ENCODE results near the gene CYLD. TPM values are rescaled to one million over a fixed set of nuclear protein-coding genes. Genes with fewer than 3 reads are reported as not detected.

Gene CYLD
- polyA plus RNA-seq, 6 donors from 2014 or later, result 65.4 to 89.0 (median 75.8) TPM

DNA sequence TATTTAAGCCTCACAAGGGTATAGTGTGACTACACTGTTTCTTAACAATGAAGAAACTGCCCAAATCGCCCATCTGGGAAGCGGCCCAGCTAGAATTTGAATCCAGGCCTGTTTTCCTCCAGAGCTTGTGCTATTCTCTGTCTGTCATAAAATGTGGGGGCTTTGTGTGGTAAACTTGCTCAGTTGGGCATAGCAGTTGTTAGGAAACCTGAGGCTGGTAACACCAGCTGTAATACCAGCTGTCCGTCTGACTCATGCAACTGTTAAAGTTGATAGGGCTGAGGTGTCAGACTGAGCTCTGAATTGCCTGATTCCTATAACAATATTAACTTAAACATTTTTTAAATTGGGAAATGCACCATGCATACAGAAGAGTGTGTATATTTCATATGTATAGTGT is 39.2 kb upstream of the CYLD start:
- peaks cover 14 to 27% of the 10 kb centered on the region in 2 donors for H3K36me3 Mint-ChIP-seq
- DNase-seq (no peak), ATAC-seq (ENCODE audit: low read depth in 2 of 2) (no peak)
- H3K4me3 Mint-ChIP-seq, result no peak overlapping the region
- peak overlapping the region in 1 of 6 donors; percentile 71 for H3K27ac Mint-ChIP-seq
- H3K4me1 Mint-ChIP-seq, result peaks cover 9 to 21% (median 11%) of the 10 kb centered on the region in 3 donors
- H3K27me3 Mint-ChIP-seq, result no peaks in the 10 kb centered on the region
- H3K9me3 Mint-ChIP-seq, result peaks cover 11 to 34% (median 24%) of the 10 kb centered on the region in 7 donors

DNA sequence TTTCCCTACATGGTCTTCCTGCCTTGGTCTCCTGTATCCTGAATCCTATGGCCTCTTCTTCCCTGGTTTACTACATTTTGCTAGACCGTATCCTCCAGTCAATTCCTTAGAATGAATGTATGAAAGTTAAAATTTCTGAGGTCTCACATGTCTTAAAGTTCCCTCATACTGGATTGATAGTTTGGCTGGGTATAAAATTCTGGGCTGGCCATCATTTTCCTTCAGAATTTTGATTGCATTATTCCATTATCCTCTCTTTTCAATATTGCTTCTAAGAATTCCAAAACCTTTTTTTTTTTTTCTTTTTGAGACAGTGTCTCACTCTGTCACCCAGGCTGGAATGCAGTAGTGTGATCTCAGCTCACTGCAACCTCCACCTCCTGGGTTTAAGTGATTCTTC is 37.6 kb upstream of the CYLD start:
- H3K27me3 Mint-ChIP-seq, result no peaks in the 10 kb centered on the region

DNA sequence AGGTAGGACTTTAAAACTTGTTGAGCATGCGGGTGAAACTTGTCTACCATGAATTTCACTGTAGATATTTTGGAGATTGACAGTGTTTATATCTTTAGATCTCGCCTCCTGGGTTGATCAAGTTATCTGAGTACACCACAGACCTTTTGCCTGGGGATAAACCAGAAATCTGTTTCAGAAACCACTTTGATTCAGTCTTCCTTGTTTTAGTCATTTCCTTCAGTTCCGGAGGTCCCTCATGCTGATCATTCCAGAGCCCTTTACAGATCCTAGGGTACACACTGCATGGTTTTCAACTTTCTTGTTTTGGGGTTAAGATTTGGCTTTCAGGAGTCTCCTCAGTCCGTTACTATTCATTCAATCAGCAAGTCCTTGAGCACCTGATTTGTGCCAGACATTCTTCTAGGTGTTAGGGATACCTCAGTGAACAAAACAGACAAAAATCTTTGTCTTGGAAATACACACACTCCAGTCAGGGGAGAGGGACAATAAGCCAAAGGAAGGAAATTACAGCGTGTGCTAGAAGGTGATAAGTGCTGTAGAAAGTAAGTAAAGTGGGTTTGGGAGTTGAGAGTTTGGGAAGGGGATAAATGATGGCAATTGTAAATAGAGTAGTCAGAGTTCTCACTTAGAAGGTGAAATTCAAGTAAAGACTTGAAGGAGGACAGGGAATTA is 36.3 kb upstream of the CYLD start:
- ATAC-seq (ENCODE audit: low read depth in 2 of 2) (no peak), DNase-seq (no peak)
- peaks cover 14 to 27% of the 10 kb centered on the region in 2 donors for H3K36me3 Mint-ChIP-seq
- H3K4me3 Mint-ChIP-seq, result no peak overlapping the region
- peak overlapping the region in 1 of 6 donors; percentile 14 for H3K27ac Mint-ChIP-seq
- peaks cover 11 to 34% (median 24%) of the 10 kb centered on the region in 7 donors for H3K9me3 Mint-ChIP-seq
- peaks cover 16 to 23% (median 17%) of the 10 kb centered on the region in 3 donors for H3K4me1 Mint-ChIP-seq
- H3K27me3 Mint-ChIP-seq, result no peaks in the 10 kb centered on the region

More for the DNA sequence above, 37.6 kb upstream of the CYLD start:
- H3K9me3 Mint-ChIP-seq, result peaks cover 11 to 34% (median 24%) of the 10 kb centered on the region in 7 donors
- ATAC-seq (ENCODE audit: low read depth in 2 of 2), result no peak
- no peak overlapping the region for H3K4me3 Mint-ChIP-seq
- peaks cover 5 to 16% (median 10%) of the 10 kb centered on the region in 3 donors for H3K4me1 Mint-ChIP-seq
- no peak for DNase-seq
- peak overlapping the region in 1 of 6 donors; percentile 32 for H3K27ac Mint-ChIP-seq
- peaks cover 14 to 27% of the 10 kb centered on the region in 2 donors for H3K36me3 Mint-ChIP-seq

DNA sequence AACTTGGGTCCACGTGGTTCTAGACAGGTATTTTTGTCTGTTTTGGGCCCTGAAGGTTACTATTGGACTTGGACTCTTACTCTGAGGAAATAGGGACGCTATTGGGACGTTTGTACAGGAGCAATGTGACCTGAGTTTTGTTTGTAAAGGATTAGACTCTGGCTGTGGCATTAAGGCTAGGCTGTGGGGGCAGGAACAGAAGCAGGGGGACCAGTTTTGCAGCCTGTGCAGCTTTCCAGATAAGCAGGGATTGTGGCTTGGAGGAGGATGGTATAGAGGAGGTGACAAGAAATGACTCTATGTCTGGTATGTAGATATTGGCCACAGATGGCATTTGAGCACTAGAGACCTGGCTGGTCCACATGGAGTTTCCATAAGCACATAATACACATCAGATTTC is 35.6 kb upstream of the CYLD start:
- Mint-ChIP-seq H3K27ac (peak overlapping the region in 2 of 6 donors; percentile 45 to 49), H3K27me3 (no peaks in the 10 kb centered on the region), H3K4me3 (no peak overlapping the region), H3K36me3 (peaks cover 14 to 27% of the 10 kb centered on the region in 2 donors), H3K9me3 (peaks cover 11 to 34% (median 24%) of the 10 kb centered on the region in 7 donors), H3K4me1 (peaks cover 16 to 27% (median 23%) of the 10 kb centered on the region in 3 donors)
- ATAC-seq (ENCODE audit: low read depth in 2 of 2), result no peak
- no peak for DNase-seq

DNA sequence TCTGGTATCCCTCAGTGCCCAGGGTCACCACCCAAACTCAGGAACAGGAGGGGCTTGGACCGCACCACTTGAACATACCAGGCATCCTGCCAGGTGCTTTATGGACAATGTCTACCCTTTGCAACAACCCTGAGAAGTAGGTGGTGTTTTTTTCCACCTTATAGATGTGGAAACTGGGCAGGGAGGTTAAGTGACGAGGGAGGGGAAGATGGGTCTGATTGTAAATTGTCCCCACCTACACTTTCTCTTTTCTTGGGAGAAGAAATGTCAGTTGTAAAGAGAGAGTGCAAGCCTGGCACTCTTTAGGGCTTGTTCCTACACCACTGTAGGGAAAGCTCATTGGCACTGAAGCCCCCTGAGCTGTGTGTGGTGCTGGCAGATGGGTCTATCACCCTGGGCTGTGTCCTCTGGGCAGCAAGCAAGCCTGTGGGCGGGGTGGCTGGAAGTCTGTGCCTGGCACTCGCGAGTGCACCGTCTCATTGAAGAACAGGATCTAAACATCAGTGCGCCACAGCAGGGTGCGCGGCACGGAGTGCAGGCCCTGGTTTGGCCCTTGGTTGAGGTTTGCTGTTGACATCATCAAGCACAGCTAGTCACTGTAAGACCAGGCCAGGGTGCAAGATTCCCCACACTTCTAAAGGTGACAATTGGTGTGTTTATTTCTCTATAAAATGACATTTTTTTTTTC is 33.4 kb upstream of the CYLD start:
- DNase-seq (no peak), ATAC-seq (ENCODE audit: low read depth in 2 of 2) (no peak)
- Mint-ChIP-seq H3K27ac (no peak overlapping the region), H3K27me3 (no peaks in the 10 kb centered on the region), H3K9me3 (peaks cover 11 to 30% (median 21%) of the 10 kb centered on the region in 7 donors), H3K4me1 (peaks cover 16 to 27% (median 23%) of the 10 kb centered on the region in 3 donors), H3K4me3 (no peak overlapping the region), H3K36me3 (peaks cover 14 to 27% of the 10 kb centered on the region in 2 donors)

DNA sequence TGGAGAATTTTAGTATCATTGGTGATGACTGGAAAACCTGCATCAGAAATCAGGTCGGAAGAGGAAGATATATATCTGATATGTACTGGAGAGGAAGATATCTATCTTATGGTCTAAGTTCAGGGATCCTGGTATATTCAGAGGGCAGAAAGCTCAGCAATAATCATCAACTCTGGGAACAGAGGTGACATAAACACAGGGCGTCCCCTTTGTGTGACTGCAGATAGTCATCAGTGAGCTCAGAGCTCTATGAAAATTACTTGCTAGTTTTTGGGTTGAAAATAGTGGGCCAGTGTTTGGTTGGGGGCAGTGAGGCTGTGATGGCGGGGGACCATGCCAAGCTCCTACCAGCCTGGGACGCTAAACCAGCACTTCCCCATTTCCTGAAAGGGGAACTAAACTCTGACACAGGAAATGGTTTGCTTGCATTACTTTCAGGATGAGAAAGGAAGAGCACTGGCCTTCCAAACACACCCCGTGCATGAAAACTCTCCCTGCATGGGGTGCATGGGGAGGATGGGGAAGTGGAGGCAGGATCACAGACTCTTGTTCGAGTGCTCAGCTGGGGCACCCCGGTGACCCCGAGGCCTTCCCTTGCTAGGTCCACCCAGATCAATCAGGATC is 32.7 kb upstream of the CYLD start:
- peak; percentile 26 for DNase-seq
- peaks cover 10 to 24% (median 15%) of the 10 kb centered on the region in 7 donors for H3K9me3 Mint-ChIP-seq
- no peaks in the 10 kb centered on the region for H3K27me3 Mint-ChIP-seq
- peaks cover 16 to 27% (median 23%) of the 10 kb centered on the region in 3 donors for H3K4me1 Mint-ChIP-seq
- peaks cover 8 to 23% of the 10 kb centered on the region in 2 donors for H3K36me3 Mint-ChIP-seq
- peak overlapping the region in 3 of 8 donors; percentile 3 to 37 (median 26) for H3K4me3 Mint-ChIP-seq
- peak; percentile 63 to 87 for ATAC-seq (ENCODE audit: low read depth in 2 of 2)
- H3K27ac Mint-ChIP-seq, result peak overlapping the region in 2 of 6 donors; percentile 60 to 75

DNA sequence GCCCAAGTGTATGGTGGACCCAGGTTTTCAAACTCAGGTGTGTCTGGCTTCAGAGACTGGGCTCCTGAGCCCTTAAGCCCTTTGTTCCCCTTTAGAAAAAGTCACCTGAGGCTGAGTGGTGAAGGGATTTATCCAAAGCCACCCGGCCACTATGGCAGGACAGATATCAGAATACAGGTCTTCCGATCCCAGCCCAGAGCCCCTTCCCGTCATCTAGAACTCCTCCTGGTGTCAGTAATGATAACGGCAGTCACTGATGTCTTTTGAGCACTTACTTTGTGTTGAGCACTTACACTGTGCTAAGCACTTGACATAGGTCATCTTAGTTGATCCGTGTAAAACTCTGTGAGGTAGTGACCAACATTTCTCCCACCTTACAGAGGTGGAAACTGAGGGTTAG is 31.9 kb upstream of the CYLD start:
- no peak overlapping the region for H3K27ac Mint-ChIP-seq
- H3K4me3 Mint-ChIP-seq, result peak overlapping the region in 2 of 8 donors; percentile 49 to 75
- no peak for ATAC-seq (ENCODE audit: low read depth in 2 of 2)
- H3K27me3 Mint-ChIP-seq, result no peaks in the 10 kb centered on the region
- DNase-seq, result no peak
- peaks cover 7 to 16% (median 8%) of the 10 kb centered on the region in 7 donors for H3K9me3 Mint-ChIP-seq
- peaks cover 3 to 15% of the 10 kb centered on the region in 2 donors for H3K36me3 Mint-ChIP-seq
- H3K4me1 Mint-ChIP-seq, result peaks cover 16 to 27% (median 23%) of the 10 kb centered on the region in 3 donors

DNA sequence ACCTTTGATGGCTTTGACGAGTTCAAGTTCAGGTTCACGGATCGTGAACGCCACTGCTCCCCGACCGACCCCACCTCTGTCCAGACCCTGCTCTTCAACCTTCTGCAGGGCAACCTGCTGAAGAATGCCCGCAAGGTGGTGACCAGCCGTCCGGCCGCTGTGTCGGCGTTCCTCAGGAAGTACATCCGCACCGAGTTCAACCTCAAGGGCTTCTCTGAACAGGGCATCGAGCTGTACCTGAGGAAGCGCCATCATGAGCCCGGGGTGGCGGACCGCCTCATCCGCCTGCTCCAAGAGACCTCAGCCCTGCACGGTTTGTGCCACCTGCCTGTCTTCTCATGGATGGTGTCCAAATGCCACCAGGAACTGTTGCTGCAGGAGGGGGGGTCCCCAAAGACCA is 30.8 kb upstream of the CYLD start:
- ATAC-seq (ENCODE audit: low read depth in 2 of 2) (no peak), DNase-seq (no peak)
- Mint-ChIP-seq H3K27me3 (no peaks in the 10 kb centered on the region), H3K4me3 (no peak overlapping the region), H3K9me3 (peaks cover 0 to 5% (median 0%) of the 10 kb centered on the region in 7 donors), H3K27ac (no peak overlapping the region), H3K36me3 (peaks cover 0 to 4% of the 10 kb centered on the region in 2 donors), H3K4me1 (peaks cover 16 to 27% (median 23%) of the 10 kb centered on the region in 3 donors)

DNA sequence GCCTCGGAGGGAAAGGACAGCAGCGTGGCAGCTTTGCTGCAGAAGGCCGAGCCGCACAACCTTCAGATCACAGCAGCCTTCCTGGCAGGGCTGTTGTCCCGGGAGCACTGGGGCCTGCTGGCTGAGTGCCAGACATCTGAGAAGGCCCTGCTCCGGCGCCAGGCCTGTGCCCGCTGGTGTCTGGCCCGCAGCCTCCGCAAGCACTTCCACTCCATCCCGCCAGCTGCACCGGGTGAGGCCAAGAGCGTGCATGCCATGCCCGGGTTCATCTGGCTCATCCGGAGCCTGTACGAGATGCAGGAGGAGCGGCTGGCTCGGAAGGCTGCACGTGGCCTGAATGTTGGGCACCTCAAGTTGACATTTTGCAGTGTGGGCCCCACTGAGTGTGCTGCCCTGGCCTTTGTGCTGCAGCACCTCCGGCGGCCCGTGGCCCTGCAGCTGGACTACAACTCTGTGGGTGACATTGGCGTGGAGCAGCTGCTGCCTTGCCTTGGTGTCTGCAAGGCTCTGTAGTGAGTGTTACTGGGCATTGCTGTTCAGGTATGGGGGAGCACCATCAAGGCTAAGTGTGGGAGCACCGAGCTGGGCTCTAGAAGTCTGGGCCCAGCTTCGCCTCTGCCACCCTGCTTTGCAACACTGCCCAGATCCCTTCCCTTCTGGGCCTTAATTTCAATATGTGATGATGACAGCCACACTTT is 29.9 kb upstream of the CYLD start:
- no peaks in the 10 kb centered on the region for H3K36me3 Mint-ChIP-seq
- H3K4me3 Mint-ChIP-seq, result peak overlapping the region in 1 of 8 donors; percentile 16
- no peaks in the 10 kb centered on the region for H3K9me3 Mint-ChIP-seq
- no peaks in the 10 kb centered on the region for H3K27me3 Mint-ChIP-seq
- no peak overlapping the region for H3K27ac Mint-ChIP-seq
- DNase-seq (no peak), ATAC-seq (ENCODE audit: low read depth in 2 of 2) (no peak)
- H3K4me1 Mint-ChIP-seq, result peaks cover 16 to 27% (median 23%) of the 10 kb centered on the region in 3 donors

DNA sequence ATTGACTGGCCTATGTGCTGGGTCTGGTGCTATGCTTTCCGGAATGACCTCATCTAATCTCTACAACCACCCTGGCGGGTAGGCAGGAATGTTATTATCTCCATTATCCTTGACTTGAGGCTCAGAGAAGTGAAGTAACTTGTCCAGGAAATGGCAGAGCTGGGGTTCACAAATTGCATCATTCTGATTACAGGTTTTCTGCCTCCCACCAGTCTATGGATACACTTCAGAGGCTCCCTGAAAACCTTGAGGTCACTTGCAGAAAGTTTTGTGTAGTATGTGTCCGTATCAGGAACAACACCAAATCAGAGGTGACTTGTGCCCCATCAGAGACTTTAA is 29.4 kb upstream of the CYLD start:
- Mint-ChIP-seq H3K27ac (no peak overlapping the region), H3K9me3 (no peaks in the 10 kb centered on the region), H3K27me3 (no peaks in the 10 kb centered on the region), H3K4me1 (peaks cover 16 to 27% (median 23%) of the 10 kb centered on the region in 3 donors), H3K36me3 (no peaks in the 10 kb centered on the region), H3K4me3 (no peak overlapping the region)
- DNase-seq (no peak), ATAC-seq (ENCODE audit: low read depth in 2 of 2) (no peak)

DNA sequence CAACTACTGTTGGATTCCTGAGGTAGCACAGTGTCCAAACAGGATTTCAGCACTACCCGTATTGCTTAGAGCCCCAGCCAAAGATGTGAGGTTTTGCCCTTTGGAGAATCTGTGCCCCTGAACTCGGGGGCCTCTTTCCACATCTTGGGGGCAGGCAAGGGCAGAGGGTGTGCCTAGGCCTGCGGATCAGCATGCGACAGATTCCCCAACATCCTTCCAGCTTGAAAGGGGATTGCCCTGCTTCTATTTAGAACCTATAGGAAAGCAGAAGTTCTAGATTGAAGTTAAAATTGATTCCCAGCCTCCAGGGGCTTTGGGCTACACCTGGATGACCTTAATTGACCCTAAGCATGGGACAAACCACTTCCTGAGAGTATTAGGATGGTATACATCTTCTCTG is 28.9 kb upstream of the CYLD start:
- H3K36me3 Mint-ChIP-seq, result no peaks in the 10 kb centered on the region
- peaks cover 16 to 27% (median 23%) of the 10 kb centered on the region in 3 donors for H3K4me1 Mint-ChIP-seq
- no peak overlapping the region for H3K4me3 Mint-ChIP-seq
- no peak overlapping the region for H3K27ac Mint-ChIP-seq
- DNase-seq, result no peak
- ATAC-seq (ENCODE audit: low read depth in 2 of 2), result no peak
- no peaks in the 10 kb centered on the region for H3K27me3 Mint-ChIP-seq
- no peaks in the 10 kb centered on the region for H3K9me3 Mint-ChIP-seq

DNA sequence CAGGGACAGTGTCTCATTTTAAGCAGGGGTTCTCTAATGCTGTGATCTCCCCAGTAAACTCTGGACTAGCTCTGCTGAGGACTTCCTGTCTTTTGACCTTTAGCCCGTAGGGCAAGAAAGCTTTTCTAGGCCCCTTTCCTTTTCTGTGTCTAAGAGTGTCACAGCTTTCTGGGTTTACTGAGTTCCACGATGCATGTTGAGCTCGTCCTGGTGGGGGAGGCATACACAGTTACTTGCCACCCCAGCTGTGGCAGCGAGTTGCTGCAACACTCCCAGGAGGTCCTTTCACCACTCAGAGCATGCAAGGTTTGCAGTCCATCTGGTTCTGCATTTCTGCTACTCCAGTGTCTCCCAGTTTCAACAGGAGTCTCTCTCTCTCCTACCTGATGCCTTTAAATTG is 24.8 kb upstream of the CYLD start:
- Mint-ChIP-seq H3K27me3 (no peaks in the 10 kb centered on the region), H3K36me3 (no peaks in the 10 kb centered on the region), H3K4me1 (peaks cover 0 to 5% (median 0%) of the 10 kb centered on the region in 3 donors), H3K27ac (peak overlapping the region in 2 of 6 donors; percentile 4 to 15), H3K4me3 (no peak overlapping the region), H3K9me3 (peaks cover 0 to 2% (median 0%) of the 10 kb centered on the region in 7 donors)
- no peak for ATAC-seq (ENCODE audit: low read depth in 2 of 2)
- DNase-seq, result no peak

DNA sequence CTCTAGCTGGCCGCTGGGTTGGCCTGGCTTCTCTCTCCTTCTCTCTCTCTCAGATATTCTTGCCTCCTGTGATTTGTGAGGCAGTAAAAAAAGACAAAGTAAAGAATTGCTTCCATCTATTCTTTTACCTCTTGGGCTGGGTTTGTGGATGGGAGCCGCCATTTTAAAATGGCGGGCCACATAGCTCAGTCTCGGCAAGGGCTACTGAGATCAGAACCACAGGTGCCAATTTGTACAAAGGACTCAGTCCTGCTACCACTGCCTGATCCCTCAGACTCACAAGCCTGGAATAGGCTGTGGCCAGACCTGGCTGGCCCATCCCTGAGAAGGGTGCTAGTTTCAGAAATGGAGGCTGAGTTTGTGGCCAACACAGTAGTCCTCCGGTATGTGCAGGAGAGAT is 24.4 kb upstream of the CYLD start:
- ATAC-seq (ENCODE audit: low read depth in 2 of 2) (no peak), DNase-seq (no peak)
- H3K36me3 Mint-ChIP-seq, result peaks cover 0 to 4% of the 10 kb centered on the region in 2 donors
- no peaks in the 10 kb centered on the region for H3K27me3 Mint-ChIP-seq
- no peak overlapping the region for H3K4me3 Mint-ChIP-seq
- H3K27ac Mint-ChIP-seq, result peak overlapping the region in 1 of 6 donors; percentile 4
- H3K4me1 Mint-ChIP-seq, result peaks cover 0 to 5% (median 0%) of the 10 kb centered on the region in 3 donors
- H3K9me3 Mint-ChIP-seq, result peaks cover 0 to 4% (median 0%) of the 10 kb centered on the region in 7 donors
